Sigmoid colon (tissue), 7 donors: ENCODE measurements around the gene SLC7A6. TPM values are rescaled to one million over a fixed set of nuclear protein-coding genes. Genes with fewer than 3 reads are reported as not detected.

Experiments
- DNase-seq: peaks from one replicate; pipeline ENCODE4 v3.0.0-alpha.2; 2019
- H3K27ac ChIP-seq, 4 donors: fragments of 200-600 bp; sonication (generic); one replicate each; pipeline ENCODE4 v1.5.1; 2016 to 2019; ENCODE audit warnings: mild to moderate bottlenecking in 1 of 4
- H3K27me3 ChIP-seq, 3 donors: fragments of 200-600 bp; sonication (generic); one replicate each; pipeline ENCODE4 v1.5.1; 2019; ENCODE audit warnings: mild to moderate bottlenecking in 1 of 3
- H3K36me3 ChIP-seq, 4 donors: fragments of 200-600 bp; sonication (generic); one replicate each; pipeline ENCODE4 v1.5.1; 2016 to 2019
- H3K4me1 ChIP-seq, 4 donors: fragments of 200-600 bp; sonication (generic); one replicate each; pipeline ENCODE4 v1.5.1; 2017 to 2019
- H3K4me3 ChIP-seq, 4 donors: fragments of 200-600 bp; sonication (generic); one replicate each; pipeline ENCODE4 v1.5.1; 2017 to 2019; ENCODE audit warnings: mild to moderate bottlenecking in 2 of 4, moderate library complexity in 1 of 4
- H3K9me3 ChIP-seq, 4 donors: fragments of 200-600 bp in 3 of 4; sonication (generic) in 3 of 4; one replicate each; pipeline versions ENCODE4 v1.5.1 to v1.6.1; 2013 to 2019
- EP300 ChIP-seq, 4 donors: sonication (generic); formaldehyde crosslinking; IDR thresholded peaks; one replicate each; pipeline ENCODE4 v1.6.1; 2017; ENCODE audit warnings: antibody characterized with exemption in 4 of 4
- POLR2A ChIP-seq, 2 donors: fragments of 450-650 bp; IDR thresholded peaks; one replicate each; pipeline ENCODE4 v1.6.1; 2016; ENCODE audit warnings: antibody characterized with exemption in 2 of 2, mild to moderate bottlenecking in 2 of 2, moderate library complexity in 2 of 2
- POLR2AphosphoS5 ChIP-seq, 4 donors: sonication (generic); formaldehyde crosslinking; IDR thresholded peaks; one replicate each; pipeline ENCODE4 v1.6.1; 2017; ENCODE audit warnings: antibody characterized with exemption in 4 of 4
- WGBS, 2 donors: extraction: QIAGEN DNeasy Blood & Tissue Kit; methylation state at CpG; one replicate each; pipeline ENCODE4 v1.1.7; 2013; 5-methylcytosine and 5-hydroxymethylcytosine counted together
- intact Hi-C: fragments of 100-400 bp; cut with DNase I; formaldehyde crosslinking; loops from one replicate; pipeline ENCODE4 v1.15.1; 2023
- polyA plus RNA-seq, 3 donors: library from polyadenylated mRNA; stranded (reverse); fragments of 200-250 nt; gene quantifications; one replicate each; pipeline ENCODE4 v1.2.3, GENCODE V29; 2013
- total RNA-seq, 4 donors: library from RNA; depleted of rRNA; stranded (reverse); fragments of >200 nt; gene quantifications; one replicate each; pipeline ENCODE4 v1.1.0, GENCODE V29; 2016
- TF ChIP-seq, protein P1 (sequence below), 4 experiments: fragments of 450-650 bp in 3 of 4; fragments of 200-600 bp in 1 of 4; IDR thresholded peaks; one replicate each; pipeline ENCODE4 v1.5.1; 2016 to 2019; ENCODE audit warnings: antibody characterized with exemption in 4 of 4, mild to moderate bottlenecking in 3 of 4, moderate library complexity in 2 of 4
- donor health status: healthy with polysubstance abuse.
- donor health status: Bipolar disorder and iron deficiency.
- donor health status: healthy.

SLC7A6 gene
- total RNA-seq (10 to 100 TPM; 26.8 to 40.7 (median 35.1) TPM), polyA plus RNA-seq (10 to 100 TPM in 1 of 3 donors, 1 to 10 TPM in 2; 1.8 to 22.5 (median 2.5) TPM)

DNA sequence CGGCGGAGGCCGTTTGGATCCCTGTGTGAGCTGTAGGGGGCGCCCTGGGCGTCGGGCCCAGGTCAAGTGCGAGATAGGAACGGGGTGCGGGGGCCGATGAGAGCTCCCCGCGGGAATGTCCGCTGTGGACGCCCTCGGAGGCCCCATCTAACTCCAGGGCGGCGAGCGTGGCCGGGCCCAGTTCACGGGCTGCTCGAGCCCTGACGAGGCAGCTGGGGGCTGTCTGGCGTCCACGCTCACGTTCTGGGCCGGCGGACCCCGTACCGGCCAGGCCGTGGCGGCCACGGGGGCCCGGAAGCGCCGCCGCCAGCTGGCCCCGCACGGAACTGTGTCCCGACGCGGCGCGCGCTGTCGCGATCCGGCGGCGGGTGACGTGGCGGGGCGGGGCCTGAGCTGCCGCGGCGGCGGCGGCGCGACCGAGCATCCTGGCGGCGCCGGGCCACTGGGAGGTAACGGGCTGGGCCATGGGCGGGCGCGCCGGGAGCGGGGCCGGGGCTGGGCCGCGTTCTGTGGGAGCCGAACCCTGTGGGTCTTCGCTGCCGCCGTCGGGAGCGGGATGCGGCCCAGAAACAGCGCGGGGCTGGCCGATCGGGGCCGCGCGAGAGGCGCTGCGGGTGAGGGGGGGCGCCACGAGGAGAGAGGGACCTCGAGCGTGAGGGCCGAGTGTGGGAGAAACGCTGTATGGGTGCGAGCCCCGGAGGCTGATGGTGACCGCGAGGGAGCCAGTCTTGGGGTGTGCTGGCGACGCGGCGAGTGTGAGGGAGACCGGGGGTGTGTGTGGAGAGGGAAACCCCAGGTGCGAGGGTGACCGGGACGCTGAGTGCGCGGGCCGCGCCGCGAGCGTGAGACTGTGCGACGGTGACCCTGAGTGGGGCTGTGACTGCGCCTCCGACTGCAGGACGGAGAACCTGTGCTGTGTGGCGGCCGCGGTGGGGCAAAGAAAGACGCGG, at the start of gene SLC7A6:
SLC7A6 (plus strand) TSS at position 399 of the 950 bp plus-strand sequence. CDS start 10,201 bp downstream, outside the sequence.
- peak; percentile 85 for DNase-seq
- Histone ChIP-seq H3K9me3 (no peaks in the 10 kb centered on the region), H3K4me3 (peak within 1 kb of the TSS; percentile 78 to 84 (median 82)), H3K27ac (peak within 1 kb of the TSS; percentile 97 to 99 (median 98)), H3K27me3 (no peaks in the 10 kb centered on the region), H3K4me1 (peaks cover 0 to 39% (median 32%) of the 10 kb centered on the region in 4 donors), H3K36me3 (peaks cover 4 to 15% (median 9%) of the 10 kb centered on the region in 4 donors)
- TF ChIP-seq, protein P1, sequence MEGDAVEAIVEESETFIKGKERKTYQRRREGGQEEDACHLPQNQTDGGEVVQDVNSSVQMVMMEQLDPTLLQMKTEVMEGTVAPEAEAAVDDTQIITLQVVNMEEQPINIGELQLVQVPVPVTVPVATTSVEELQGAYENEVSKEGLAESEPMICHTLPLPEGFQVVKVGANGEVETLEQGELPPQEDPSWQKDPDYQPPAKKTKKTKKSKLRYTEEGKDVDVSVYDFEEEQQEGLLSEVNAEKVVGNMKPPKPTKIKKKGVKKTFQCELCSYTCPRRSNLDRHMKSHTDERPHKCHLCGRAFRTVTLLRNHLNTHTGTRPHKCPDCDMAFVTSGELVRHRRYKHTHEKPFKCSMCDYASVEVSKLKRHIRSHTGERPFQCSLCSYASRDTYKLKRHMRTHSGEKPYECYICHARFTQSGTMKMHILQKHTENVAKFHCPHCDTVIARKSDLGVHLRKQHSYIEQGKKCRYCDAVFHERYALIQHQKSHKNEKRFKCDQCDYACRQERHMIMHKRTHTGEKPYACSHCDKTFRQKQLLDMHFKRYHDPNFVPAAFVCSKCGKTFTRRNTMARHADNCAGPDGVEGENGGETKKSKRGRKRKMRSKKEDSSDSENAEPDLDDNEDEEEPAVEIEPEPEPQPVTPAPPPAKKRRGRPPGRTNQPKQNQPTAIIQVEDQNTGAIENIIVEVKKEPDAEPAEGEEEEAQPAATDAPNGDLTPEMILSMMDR (IDR thresholded peaks at IDR 0.05), result peak; percentile 19 to 62 (median 60)
- no peak for TF ChIP-seq EP300 (IDR thresholded peaks at IDR 0.05)
- no peak for TF ChIP-seq POLR2A (IDR thresholded peaks at IDR 0.05)
- TF ChIP-seq POLR2AphosphoS5 (IDR thresholded peaks at IDR 0.05), result peak in 3 of 4 donors; percentile 30 to 71 (median 70)
- 0% methylated on average over 123 of the region's 123 CpGs for WGBS, 2 donors
- intact Hi-C loops, result loop anchor here (5.0 kb wide), 1 partner anchor 48 kb away; the partner anchor contains the start of genes PRMT7 and SLC7A6OS

DNA sequence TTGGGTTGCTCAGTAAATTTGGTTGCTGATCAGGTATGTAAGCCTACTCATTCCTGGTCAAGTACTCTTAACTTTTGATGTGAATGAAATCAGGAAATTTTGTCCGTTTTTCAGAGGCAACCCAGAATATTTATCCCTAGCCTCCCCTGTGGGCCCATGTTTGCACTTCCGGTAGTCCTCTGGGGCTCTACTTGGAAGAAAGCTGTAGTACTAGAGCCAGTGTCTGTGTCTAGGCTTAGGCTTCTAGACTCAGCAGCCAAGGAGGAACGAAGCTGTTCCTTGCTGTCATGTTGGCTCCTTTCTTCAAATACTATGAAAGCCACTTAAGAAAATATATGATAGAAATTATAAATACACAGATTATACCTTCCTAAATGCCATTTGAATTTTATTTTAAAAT, 49.6 kb upstream of the SLC7A6 start:
- no peaks in the 10 kb centered on the region for H3K36me3 ChIP-seq
- no peak overlapping the region for H3K27ac ChIP-seq
- WGBS, 2 donors, result 88 to 93% methylated on average over 3 of the region's 3 CpGs
- no peak overlapping the region for H3K4me3 ChIP-seq
- H3K9me3 ChIP-seq, result no peaks in the 10 kb centered on the region
- DNase-seq, result no peak
- no peaks in the 10 kb centered on the region for H3K4me1 ChIP-seq
- H3K27me3 ChIP-seq, result no peaks in the 10 kb centered on the region
- no peak for TF ChIP-seq POLR2A (IDR thresholded peaks at IDR 0.05)
- no peak for TF ChIP-seq POLR2AphosphoS5 (IDR thresholded peaks at IDR 0.05)
- no peak for TF ChIP-seq EP300 (IDR thresholded peaks at IDR 0.05)
- TF ChIP-seq, protein P1 (IDR thresholded peaks at IDR 0.05), result no peak
- intact Hi-C loops, result no loop called here

DNA sequence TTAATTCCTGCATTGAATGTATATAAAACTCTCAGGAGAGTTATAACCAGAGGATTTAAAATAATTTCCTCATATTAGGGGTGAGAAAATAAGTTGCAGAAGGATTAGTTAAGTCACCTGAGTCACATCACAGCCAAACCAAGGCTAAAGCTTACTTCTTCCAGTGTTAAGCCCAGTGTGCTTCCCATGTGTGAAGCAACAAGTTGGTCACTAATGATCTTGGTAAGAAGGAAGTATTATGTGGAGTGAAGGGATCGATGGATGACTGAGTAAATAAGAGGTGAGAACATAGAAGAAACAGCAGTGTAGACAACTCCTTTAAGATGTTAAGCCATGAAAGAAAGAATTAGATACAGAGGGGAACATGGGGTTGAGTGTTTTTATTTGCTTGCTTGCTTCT, 49.0 kb upstream of the SLC7A6 start:
- DNase-seq, result no peak
- H3K4me1 ChIP-seq, result no peaks in the 10 kb centered on the region
- no peak overlapping the region for H3K4me3 ChIP-seq
- intact Hi-C loops, result no loop called here
- WGBS, 2 donors, result 88 to 97% methylated on average over 1 of the region's 1 CpG
- H3K27ac ChIP-seq, result no peak overlapping the region
- TF ChIP-seq, protein P1 (IDR thresholded peaks at IDR 0.05), result no peak
- TF ChIP-seq POLR2A (IDR thresholded peaks at IDR 0.05) (no peak), EP300 (IDR thresholded peaks at IDR 0.05) (no peak), POLR2AphosphoS5 (IDR thresholded peaks at IDR 0.05) (no peak)
- H3K9me3 ChIP-seq, result no peaks in the 10 kb centered on the region
- no peaks in the 10 kb centered on the region for H3K36me3 ChIP-seq
- no peaks in the 10 kb centered on the region for H3K27me3 ChIP-seq

DNA sequence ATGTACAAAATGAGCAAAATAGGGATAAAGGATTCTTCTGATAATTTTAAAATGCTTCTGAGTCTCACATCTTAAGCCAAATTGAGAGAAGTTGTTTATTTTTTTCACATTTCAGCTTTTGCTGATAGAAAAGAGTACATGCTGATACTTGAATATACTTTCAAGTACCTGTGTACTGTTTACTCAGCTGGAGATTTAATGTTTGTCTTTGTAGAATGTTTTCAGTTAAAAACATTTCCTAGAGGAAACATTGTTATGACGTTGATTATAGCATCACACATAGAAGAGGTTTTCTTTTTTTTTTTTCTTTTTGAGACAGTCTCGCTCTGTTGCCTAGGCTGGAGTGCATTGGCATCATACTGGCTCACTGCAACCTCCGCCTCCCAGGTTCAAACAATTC, 48.1 kb upstream of the SLC7A6 start:
- H3K4me3 ChIP-seq, result no peak overlapping the region
- no peaks in the 10 kb centered on the region for H3K4me1 ChIP-seq
- no peak for DNase-seq
- intact Hi-C loops, result no loop called here
- no peak overlapping the region for H3K27ac ChIP-seq
- WGBS, 2 donors, result 72 to 82% methylated on average over 3 of the region's 3 CpGs
- H3K27me3 ChIP-seq, result no peaks in the 10 kb centered on the region
- H3K9me3 ChIP-seq, result no peaks in the 10 kb centered on the region
- H3K36me3 ChIP-seq, result peaks cover 0 to 2% (median 0%) of the 10 kb centered on the region in 4 donors
- TF ChIP-seq EP300 (IDR thresholded peaks at IDR 0.05), result no peak
- TF ChIP-seq, protein P1 (IDR thresholded peaks at IDR 0.05), result no peak
- no peak for TF ChIP-seq POLR2A (IDR thresholded peaks at IDR 0.05)
- no peak for TF ChIP-seq POLR2AphosphoS5 (IDR thresholded peaks at IDR 0.05)
